ENCODE data around the gene CD37. TPM values are rescaled to one million over a fixed set of nuclear protein-coding genes. Genes with fewer than 3 reads are reported as not detected.

Gene CD37
- total RNA-seq, 1 donor, result not detected

- TF ChIP-seq, protein P1, sequence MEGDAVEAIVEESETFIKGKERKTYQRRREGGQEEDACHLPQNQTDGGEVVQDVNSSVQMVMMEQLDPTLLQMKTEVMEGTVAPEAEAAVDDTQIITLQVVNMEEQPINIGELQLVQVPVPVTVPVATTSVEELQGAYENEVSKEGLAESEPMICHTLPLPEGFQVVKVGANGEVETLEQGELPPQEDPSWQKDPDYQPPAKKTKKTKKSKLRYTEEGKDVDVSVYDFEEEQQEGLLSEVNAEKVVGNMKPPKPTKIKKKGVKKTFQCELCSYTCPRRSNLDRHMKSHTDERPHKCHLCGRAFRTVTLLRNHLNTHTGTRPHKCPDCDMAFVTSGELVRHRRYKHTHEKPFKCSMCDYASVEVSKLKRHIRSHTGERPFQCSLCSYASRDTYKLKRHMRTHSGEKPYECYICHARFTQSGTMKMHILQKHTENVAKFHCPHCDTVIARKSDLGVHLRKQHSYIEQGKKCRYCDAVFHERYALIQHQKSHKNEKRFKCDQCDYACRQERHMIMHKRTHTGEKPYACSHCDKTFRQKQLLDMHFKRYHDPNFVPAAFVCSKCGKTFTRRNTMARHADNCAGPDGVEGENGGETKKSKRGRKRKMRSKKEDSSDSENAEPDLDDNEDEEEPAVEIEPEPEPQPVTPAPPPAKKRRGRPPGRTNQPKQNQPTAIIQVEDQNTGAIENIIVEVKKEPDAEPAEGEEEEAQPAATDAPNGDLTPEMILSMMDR (IDR thresholded peaks at IDR 0.05; ENCODE audit: insufficient read depth, low read depth, low read length), result no peak
- H3K4me3 ChIP-seq (ENCODE audit: low read depth, low read length), result peak overlapping the region; percentile 96
- DNase-seq (ENCODE audit: low read depth), result peak; percentile 91
Measured at GRCh38 chr19:49361438-49362047, 26.3 kb downstream of the CD37 start.

GRCh38 chr19:49362048-49362928 lies 27.1 kb downstream of the CD37 start, which contains the start of gene TEAD2:
TEAD2 (minus strand) TSS chr19:49362416; CDS start chr19:49360075, 2,341 bp downstream.
- H3K4me3 ChIP-seq (ENCODE audit: low read depth, low read length), result peak within 1 kb of the TSS; percentile 96
- TF ChIP-seq, protein P1 (IDR thresholded peaks at IDR 0.05; ENCODE audit: insufficient read depth, low read depth, low read length), result no peak
- peak; percentile 66 for DNase-seq (ENCODE audit: low read depth)

- TF ChIP-seq, protein P1 (IDR thresholded peaks at IDR 0.05; ENCODE audit: insufficient read depth, low read depth, low read length), result no peak
Measured at GRCh38 chr19:49362929-49363267, 27.7 kb downstream of the CD37 start.

GRCh38 chr19:49363268-49364082 lies 28.3 kb downstream of the CD37 start, which contains the start of gene DKKL1:
DKKL1 (plus strand) TSS chr19:49363877; CDS start chr19:49363999, 122 bp downstream.
- DNase-seq (ENCODE audit: low read depth), result peak; percentile 100
- H3K4me3 ChIP-seq (ENCODE audit: low read depth, low read length), result peak within 1 kb of the TSS; percentile 96
- TF ChIP-seq, protein P1 (IDR thresholded peaks at IDR 0.05; ENCODE audit: insufficient read depth, low read depth, low read length), result peak; percentile 27

More at GRCh38 chr19:49362929-49363267, 27.7 kb downstream of the CD37 start:
- H3K4me3 ChIP-seq (ENCODE audit: low read depth, low read length), result peak overlapping the region; percentile 96
- DNase-seq (ENCODE audit: low read depth), result peak; percentile 56

DNA sequence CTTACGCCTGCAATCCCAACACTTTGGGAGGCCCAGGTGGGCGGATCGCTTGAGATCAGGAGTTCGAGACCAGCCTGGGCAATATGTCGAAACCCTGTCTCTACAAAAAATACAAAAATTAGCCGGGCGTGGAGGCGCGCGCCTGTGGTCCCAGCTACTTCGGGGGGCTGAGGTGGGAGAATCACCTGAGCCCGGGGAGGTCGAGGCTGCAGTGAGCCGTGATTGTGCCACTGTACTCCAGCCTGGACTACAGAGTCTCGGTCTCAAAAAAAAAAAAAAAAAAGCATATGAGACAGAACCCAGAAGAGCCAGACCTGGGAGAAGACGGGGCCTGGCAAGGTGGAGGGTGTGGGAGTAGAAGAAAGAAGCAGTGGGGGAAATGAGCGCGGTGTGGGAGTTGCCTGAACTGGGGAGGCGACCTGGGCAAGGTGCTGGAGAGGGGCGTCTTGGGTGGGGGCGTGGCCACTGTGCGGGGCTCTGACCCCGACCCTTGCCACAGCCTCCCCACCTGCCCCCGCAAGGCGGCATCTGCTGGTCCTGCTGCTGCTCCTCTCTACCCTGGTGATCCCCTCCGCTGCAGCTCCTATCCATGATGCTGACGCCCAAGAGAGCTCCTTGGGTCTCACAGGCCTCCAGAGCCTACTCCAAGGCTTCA lies 29.0 kb downstream of the CD37 start:
- no peak for DNase-seq (ENCODE audit: low read depth)
- peak overlapping the region; percentile 47 for H3K4me3 ChIP-seq (ENCODE audit: low read depth, low read length)
- TF ChIP-seq, protein P1 (IDR thresholded peaks at IDR 0.05; ENCODE audit: insufficient read depth, low read depth, low read length), result no peak

GRCh38 chr19:49366110-49366509 lies 30.9 kb downstream of the CD37 start:
- H3K4me3 ChIP-seq (ENCODE audit: low read depth, low read length), result no peak overlapping the region
- DNase-seq (ENCODE audit: low read depth), result no peak
- TF ChIP-seq, protein P1 (IDR thresholded peaks at IDR 0.05; ENCODE audit: insufficient read depth, low read depth, low read length), result no peak
